Activated naive CD4-positive, alpha-beta T cell treated with anti-CD3 and anti-CD28 coated beads, Interleukin-2, amount 10 ng/mL, durations not matched to agents 7 days and 5 days (primary cell): Measurements from ENCODE around the gene SCUBE2.
A peak's percentile ranks its signal among the peaks of the same experiment; 100 is the strongest.

Source experiments
- CTCF ChIA-PET: fragments of 350-600 bp; sonication (Branson Sonifier 250); formaldehyde crosslinking; loops from one replicate; lab custom pipeline; 2021; ENCODE audit warnings: antibody characterized with exemption; lab: Charles Lee
- DNase-seq: peaks from one replicate; pipeline ENCODE4 v3.0.0-alpha.2; 2020
- H3K27ac Mint-ChIP-seq: one replicate; pipeline ENCODE4 v1.8.0; 2021; ENCODE audit warnings: mild to moderate bottlenecking, moderate library complexity, mixed read lengths
- H3K27me3 Mint-ChIP-seq: one replicate; pipeline ENCODE4 v1.8.0; 2021; ENCODE audit warnings: mild to moderate bottlenecking, mixed read lengths
- H3K36me3 Mint-ChIP-seq: one replicate; pipeline ENCODE4 v1.8.0; 2021; ENCODE audit warnings: mixed read lengths
- H3K4me1 Mint-ChIP-seq: one replicate; pipeline ENCODE4 v1.8.0; 2021; ENCODE audit warnings: mixed read lengths
- H3K4me3 Mint-ChIP-seq: one replicate; pipeline ENCODE4 v1.8.0; 2021; ENCODE audit warnings: mild to moderate bottlenecking, moderate library complexity, mixed read lengths
- H3K9me3 Mint-ChIP-seq: one replicate; pipeline ENCODE4 v1.8.0; 2021; ENCODE audit warnings: mixed read lengths

SCUBE2 gene

GRCh38 chr11:9096427-9096826 lies 5.0 kb upstream of the SCUBE2 start:
- Mint-ChIP-seq H3K27ac (no peak overlapping the region), H3K4me3 (no peak overlapping the region), H3K36me3 (no peaks in the 10 kb centered on the region), H3K4me1 (peaks cover 4% of the 10 kb centered on the region), H3K27me3 (peaks cover 58% of the 10 kb centered on the region), H3K9me3 (no peaks in the 10 kb centered on the region)
- DNase-seq: no peak
- CTCF ChIA-PET: interaction anchor here (5.1 to 6.6 kb wide), 2 partner anchors 42 to 81 kb away, joined by 26 to 49 read pairs; no protein-coding TSS in a partner anchor

- no peak for DNase-seq
- CTCF ChIA-PET: interaction anchor here (0.8 to 6.6 kb wide), 7 partner anchors 9 to 411 kb away, joined by 3 to 49 read pairs (median 4); no protein-coding TSS in a partner anchor
- Mint-ChIP-seq H3K4me3 (no peak overlapping the region), H3K36me3 (no peaks in the 10 kb centered on the region), H3K27ac (no peak overlapping the region), H3K9me3 (no peaks in the 10 kb centered on the region), H3K27me3 (peaks cover 64% of the 10 kb centered on the region), H3K4me1 (peaks cover 8% of the 10 kb centered on the region)
These were observed 4.0 kb upstream of the SCUBE2 start for GRCh38 chr11:9095421-9095820.

GRCh38 chr11:9094420-9094819 lies 3.0 kb upstream of the SCUBE2 start:
- Mint-ChIP-seq H3K27me3 (peaks cover 69% of the 10 kb centered on the region), H3K27ac (no peak overlapping the region), H3K4me1 (peaks cover 11% of the 10 kb centered on the region), H3K4me3 (no peak overlapping the region), H3K36me3 (no peaks in the 10 kb centered on the region), H3K9me3 (no peaks in the 10 kb centered on the region)
- CTCF ChIA-PET: interaction anchor here (1.0 to 6.6 kb wide), 6 partner anchors 8 to 412 kb away, joined by 3 to 49 read pairs (median 6); no protein-coding TSS in a partner anchor
- DNase-seq: no peak

- Mint-ChIP-seq H3K36me3 (no peaks in the 10 kb centered on the region), H3K27me3 (peaks cover 80% of the 10 kb centered on the region), H3K4me1 (peaks cover 11% of the 10 kb centered on the region), H3K27ac (no peak overlapping the region), H3K9me3 (no peaks in the 10 kb centered on the region), H3K4me3 (no peak overlapping the region)
- DNase-seq: no peak
- CTCF ChIA-PET: interaction anchor here (0.5 to 6.6 kb wide), 10 partner anchors 16 to 1024 kb away, joined by 3 to 49 read pairs (median 4); no protein-coding TSS in a partner anchor
These were observed 1.7 kb upstream of the SCUBE2 start for GRCh38 chr11:9092853-9093778.

- Mint-ChIP-seq H3K4me3 (peak overlapping the region; percentile 18), H3K4me1 (peaks cover 11% of the 10 kb centered on the region), H3K27ac (no peak overlapping the region), H3K9me3 (no peaks in the 10 kb centered on the region), H3K27me3 (peaks cover 79% of the 10 kb centered on the region), H3K36me3 (no peaks in the 10 kb centered on the region)
- no peak for DNase-seq
- CTCF ChIA-PET: interaction anchor here (1.6 to 6.6 kb wide), 3 partner anchors 15 to 76 kb away, joined by 4 to 49 read pairs (median 26); no protein-coding TSS in a partner anchor
These were observed 673 bp upstream of the SCUBE2 start for GRCh38 chr11:9092072-9092471.

GRCh38 chr11:9090488-9091043 lies 833 bp downstream of the SCUBE2 start:
- Mint-ChIP-seq H3K36me3 (no peaks in the 10 kb centered on the region), H3K4me3 (peak overlapping the region; percentile 16), H3K9me3 (no peaks in the 10 kb centered on the region), H3K27me3 (peaks cover 72% of the 10 kb centered on the region), H3K4me1 (peaks cover 11% of the 10 kb centered on the region), H3K27ac (no peak overlapping the region)
- DNase-seq: no peak
- CTCF ChIA-PET: interaction anchor here (1.6 kb wide), 1 partner anchor 444 kb away, joined by 3 read pairs; no protein-coding TSS in a partner anchor

GRCh38 chr11:9089636-9090035 lies 1.8 kb downstream of the SCUBE2 start:
- no peak for DNase-seq
- peaks cover 71% of the 10 kb centered on the region for H3K27me3 Mint-ChIP-seq
- peaks cover 11% of the 10 kb centered on the region for H3K4me1 Mint-ChIP-seq
- no peak overlapping the region for H3K27ac Mint-ChIP-seq
- H3K4me3 Mint-ChIP-seq: no peak overlapping the region
- CTCF ChIA-PET: interaction anchor here (1.6 to 2.5 kb wide), 2 partner anchors 48 to 445 kb away, joined by 3 to 14 read pairs; no protein-coding TSS in a partner anchor
- H3K36me3 Mint-ChIP-seq: no peaks in the 10 kb centered on the region
- no peaks in the 10 kb centered on the region for H3K9me3 Mint-ChIP-seq

GRCh38 chr11:9089061-9089460 lies 2.3 kb downstream of the SCUBE2 start:
- Mint-ChIP-seq H3K4me3 (no peak overlapping the region), H3K4me1 (peaks cover 11% of the 10 kb centered on the region), H3K27me3 (peaks cover 65% of the 10 kb centered on the region), H3K9me3 (no peaks in the 10 kb centered on the region), H3K36me3 (no peaks in the 10 kb centered on the region), H3K27ac (no peak overlapping the region)
- no peak for DNase-seq
- CTCF ChIA-PET: interaction anchor here (1.6 to 2.5 kb wide), 2 partner anchors 49 to 446 kb away, joined by 3 to 14 read pairs; no protein-coding TSS in a partner anchor

GRCh38 chr11:9082575-9082974 lies 8.8 kb downstream of the SCUBE2 start:
- no peak overlapping the region for H3K27ac Mint-ChIP-seq
- H3K4me1 Mint-ChIP-seq: peaks cover 3% of the 10 kb centered on the region
- H3K9me3 Mint-ChIP-seq: no peaks in the 10 kb centered on the region
- no peaks in the 10 kb centered on the region for H3K36me3 Mint-ChIP-seq
- peaks cover 23% of the 10 kb centered on the region for H3K27me3 Mint-ChIP-seq
- H3K4me3 Mint-ChIP-seq: no peak overlapping the region
- CTCF ChIA-PET: interaction anchor here (1.9 kb wide), 1 partner anchor 12 kb away, joined by 5 read pairs; no protein-coding TSS in a partner anchor
- no peak for DNase-seq

GRCh38 chr11:9081153-9081552 lies 10.2 kb downstream of the SCUBE2 start:
- CTCF ChIA-PET: no interaction called here
- peaks cover 3% of the 10 kb centered on the region for H3K4me1 Mint-ChIP-seq

GRCh38 chr11:9078113-9079086 lies 13.0 kb downstream of the SCUBE2 start:
- Mint-ChIP-seq H3K27me3 (peaks cover 41% of the 10 kb centered on the region), H3K36me3 (no peaks in the 10 kb centered on the region), H3K4me1 (peaks cover 3% of the 10 kb centered on the region), H3K4me3 (no peak overlapping the region), H3K9me3 (no peaks in the 10 kb centered on the region), H3K27ac (no peak overlapping the region)
- CTCF ChIA-PET: interaction anchor here (1.2 kb wide), 1 partner anchor 16 kb away, joined by 3 read pairs; no protein-coding TSS in a partner anchor
- DNase-seq: no peak

More at GRCh38 chr11:9081153-9081552, 10.2 kb downstream of the SCUBE2 start:
- peaks cover 29% of the 10 kb centered on the region for H3K27me3 Mint-ChIP-seq
- no peak overlapping the region for H3K27ac Mint-ChIP-seq
- DNase-seq: no peak
- H3K9me3 Mint-ChIP-seq: no peaks in the 10 kb centered on the region
- H3K36me3 Mint-ChIP-seq: no peaks in the 10 kb centered on the region
- no peak overlapping the region for H3K4me3 Mint-ChIP-seq

- CTCF ChIA-PET: interaction anchor here (1.2 kb wide), 1 partner anchor 16 kb away, joined by 4 read pairs; no protein-coding TSS in a partner anchor
- Mint-ChIP-seq H3K36me3 (no peaks in the 10 kb centered on the region), H3K27me3 (peaks cover 51% of the 10 kb centered on the region), H3K27ac (no peak overlapping the region), H3K4me1 (peaks cover 3% of the 10 kb centered on the region), H3K9me3 (no peaks in the 10 kb centered on the region), H3K4me3 (no peak overlapping the region)
- no peak for DNase-seq
These were observed 14.2 kb downstream of the SCUBE2 start for GRCh38 chr11:9077164-9077563.

GRCh38 chr11:9076661-9077060 lies 14.7 kb downstream of the SCUBE2 start:
- H3K4me3 Mint-ChIP-seq: no peak overlapping the region
- no peak for DNase-seq
- CTCF ChIA-PET: interaction anchor here (1.2 kb wide), 1 partner anchor 16 kb away, joined by 4 read pairs; no protein-coding TSS in a partner anchor

More at GRCh38 chr11:9076661-9077060, 14.7 kb downstream of the SCUBE2 start:
- Mint-ChIP-seq H3K36me3 (no peaks in the 10 kb centered on the region), H3K9me3 (no peaks in the 10 kb centered on the region), H3K4me1 (peaks cover 3% of the 10 kb centered on the region), H3K27me3 (peaks cover 51% of the 10 kb centered on the region), H3K27ac (no peak overlapping the region)
